ENCODE measurements around the gene KLHDC2.
"Not testable (repeated sequence)": the region's sequence is repeated elsewhere in the genome, so short reads cannot be mapped to it uniquely, and the experiment has no call there.

KLHDC2 gene

DNA sequence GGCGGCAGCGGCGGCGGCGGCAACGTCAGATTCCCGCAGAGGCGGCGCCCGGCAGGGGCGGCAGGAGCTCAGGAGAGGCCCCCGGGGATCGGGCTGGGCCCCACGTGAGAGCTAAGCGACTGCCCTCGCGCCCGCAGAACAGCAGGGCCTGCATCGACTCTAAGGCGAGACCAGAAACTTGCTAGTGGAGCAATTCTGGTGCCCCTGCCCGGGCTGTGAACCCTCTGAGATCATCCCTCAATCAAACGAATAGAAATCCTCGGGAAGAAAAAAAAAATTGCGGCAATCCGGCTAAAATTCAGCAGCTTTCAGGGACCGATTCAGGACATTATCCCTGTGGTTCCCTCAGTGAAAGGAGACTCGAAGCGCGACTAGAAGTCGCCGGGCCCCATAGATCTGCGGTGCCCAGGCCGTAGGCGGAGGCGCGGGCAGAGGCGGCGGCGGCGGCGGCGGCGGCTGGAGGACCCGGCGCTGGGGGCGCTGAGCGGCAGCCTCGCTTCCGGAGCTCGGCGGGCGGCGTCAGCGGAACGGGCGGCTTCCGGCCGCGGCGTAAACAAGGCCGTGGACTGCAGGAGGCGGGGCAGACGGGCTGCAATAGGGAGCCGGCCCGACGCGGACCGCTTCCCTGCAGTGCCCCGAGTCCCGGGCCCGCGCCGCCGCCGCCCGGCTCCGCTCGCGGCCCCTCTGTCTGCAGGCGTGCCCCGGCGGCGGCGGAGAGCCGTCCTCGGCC lies at the start of gene KLHDC2:
TSS of gene KLHDC2 (plus strand) at position 583 of the 730 bp plus-strand sequence. CDS start 316 bp downstream, outside the sequence.
- peak in 55 of 56 donors; percentile 6 to 90 (median 77) for DNase-seq

DNA sequence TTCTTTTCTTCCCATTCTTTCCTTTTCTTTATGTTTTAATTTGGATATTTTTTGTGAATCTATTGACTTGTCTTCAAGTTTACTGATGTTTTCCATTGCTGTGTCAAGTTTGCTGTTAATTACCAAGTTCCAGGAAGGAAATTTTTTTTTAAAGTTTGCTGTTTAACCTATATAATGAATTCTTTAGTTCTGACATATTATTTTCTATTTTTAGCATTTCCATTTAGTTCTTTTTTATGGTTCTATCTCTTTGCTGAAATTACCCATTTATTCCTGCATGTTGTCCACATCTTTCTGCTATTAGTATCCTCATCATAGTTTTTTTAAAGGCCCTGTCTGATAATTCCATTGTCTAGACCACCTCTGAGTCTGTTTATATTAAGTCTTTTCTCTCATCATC lies 47.2 kb upstream of the KLHDC2 start:
- no peak for DNase-seq

GRCh38 chr14:49721733-49722435 lies 46.1 kb upstream of the KLHDC2 start:
- DNase-seq = not testable (repeated sequence)

GRCh38 chr14:49727171-49727570 lies 40.8 kb upstream of the KLHDC2 start:
- DNase-seq = peak in 1 of 56 donors; percentile 0

- peak in 6 of 56 donors; percentile 0 to 5 (median 2) for DNase-seq
These were observed 35.1 kb upstream of the KLHDC2 start for GRCh38 chr14:49732896-49733295.

- no peak for DNase-seq
These were observed 34.1 kb upstream of the KLHDC2 start for GRCh38 chr14:49733836-49734235.

DNA sequence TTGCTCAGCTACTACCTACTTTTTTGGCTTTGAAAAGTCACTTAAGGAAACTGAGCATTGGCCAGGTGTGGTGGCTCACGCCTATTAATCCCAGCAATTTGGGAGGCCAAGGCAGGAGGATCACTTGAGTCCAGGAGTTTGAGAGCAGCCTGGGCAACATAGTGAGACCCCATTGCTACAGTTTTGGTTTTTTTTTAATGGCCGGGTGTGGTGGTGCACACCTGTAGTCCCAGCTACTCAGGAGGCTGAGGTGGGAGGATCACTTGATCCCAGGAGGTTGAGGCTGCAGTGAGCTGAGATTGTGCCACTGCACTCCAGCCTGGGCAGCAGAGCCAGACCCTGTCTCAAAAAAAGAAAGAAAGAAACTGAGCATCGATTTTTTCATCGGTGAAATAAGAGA lies 32.3 kb upstream of the KLHDC2 start:
- DNase-seq = not testable (repeated sequence)

GRCh38 chr14:49745191-49745590 lies 22.8 kb upstream of the KLHDC2 start:
- no peak for DNase-seq

GRCh38 chr14:49746476-49746875 lies 21.5 kb upstream of the KLHDC2 start:
- DNase-seq = not testable (repeated sequence)

DNA sequence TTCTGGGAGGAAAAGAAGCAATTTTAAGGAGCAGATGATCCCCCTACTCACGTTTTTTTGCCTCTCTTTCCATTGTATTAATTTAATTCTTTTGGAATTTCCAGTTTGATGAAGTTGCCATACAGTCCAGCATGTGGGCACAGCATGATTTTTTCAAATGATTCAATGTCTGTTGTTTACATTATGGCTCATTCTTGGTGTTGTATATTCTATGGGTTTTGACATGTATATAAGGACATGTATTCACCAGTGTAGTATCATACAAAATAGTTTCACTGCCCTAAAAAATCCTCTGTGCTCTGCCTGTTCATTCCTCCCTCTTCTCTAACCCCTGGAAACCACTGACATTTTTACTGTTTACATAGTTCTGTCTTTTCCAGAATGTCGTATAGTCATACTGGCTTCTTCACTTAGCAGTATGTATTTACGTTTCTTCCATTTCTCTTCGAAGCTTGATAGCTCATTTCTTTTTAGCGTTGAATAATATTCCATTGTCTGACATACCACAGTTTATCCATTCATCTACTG lies 13.3 kb upstream of the KLHDC2 start:
- no peak for DNase-seq

GRCh38 chr14:49755378-49755777 lies 12.6 kb upstream of the KLHDC2 start:
- no peak for DNase-seq

- no peak for DNase-seq
These were observed 6.0 kb upstream of the KLHDC2 start for GRCh38 chr14:49761839-49762551.

GRCh38 chr14:49766839-49767238 lies 1.1 kb upstream of the KLHDC2 start:
- no peak for DNase-seq

DNA sequence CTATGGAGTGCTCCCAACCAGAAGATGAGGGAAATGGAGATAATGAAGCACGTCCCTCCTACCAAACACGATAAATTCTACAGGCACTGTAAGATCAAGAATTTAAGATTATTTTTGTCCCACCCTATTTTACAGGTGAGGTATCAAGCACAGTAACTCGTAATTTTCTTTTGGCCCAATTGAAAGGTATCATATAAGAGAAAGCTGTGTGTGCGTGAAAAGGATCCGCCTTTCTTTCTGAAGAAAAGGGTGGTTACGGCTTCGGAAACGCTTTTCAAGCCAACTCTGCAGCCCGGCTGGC lies 733 bp upstream of the KLHDC2 start:
- no peak for DNase-seq

DNA sequence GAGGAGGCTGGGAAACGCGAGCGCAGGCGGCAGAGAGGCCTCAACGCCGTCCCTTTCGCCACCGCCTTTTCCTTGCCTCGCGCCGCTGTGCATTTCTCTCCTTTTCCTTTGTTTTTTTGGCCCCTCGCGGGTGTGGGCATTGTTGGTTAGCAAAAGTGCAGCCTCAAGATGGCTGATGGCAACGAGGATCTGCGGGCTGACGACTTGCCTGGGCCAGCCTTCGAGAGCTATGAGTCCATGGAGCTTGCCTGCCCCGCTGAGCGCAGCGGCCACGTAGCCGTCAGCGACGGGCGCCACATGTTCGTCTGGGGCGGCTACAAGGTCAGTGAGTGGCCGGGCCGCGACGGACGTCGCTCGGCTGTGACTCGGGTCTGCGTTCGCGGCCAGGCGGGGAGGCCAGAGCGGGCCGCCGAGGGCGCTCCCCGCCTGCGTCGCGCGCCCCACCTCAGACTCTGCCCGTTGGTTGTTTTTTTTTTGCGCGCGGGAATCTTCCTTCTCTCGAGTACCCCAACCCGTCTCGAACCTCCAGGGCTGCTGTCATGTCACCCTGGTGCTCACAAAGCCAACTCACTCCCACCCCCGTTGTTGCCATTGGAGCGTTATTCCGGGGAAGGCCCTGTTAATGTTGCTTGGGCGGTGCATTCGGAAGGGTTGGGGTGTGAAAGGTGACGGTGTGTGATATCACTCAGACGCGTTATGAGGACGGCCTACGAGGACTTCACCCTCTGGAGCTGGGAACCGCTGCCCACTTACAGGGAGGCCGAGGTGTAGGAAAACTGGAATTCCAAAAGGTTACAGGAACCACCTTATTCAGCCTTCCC lies 558 bp downstream of the KLHDC2 start:
- peak in 54 of 56 donors; percentile 3 to 73 (median 49) for DNase-seq

DNA sequence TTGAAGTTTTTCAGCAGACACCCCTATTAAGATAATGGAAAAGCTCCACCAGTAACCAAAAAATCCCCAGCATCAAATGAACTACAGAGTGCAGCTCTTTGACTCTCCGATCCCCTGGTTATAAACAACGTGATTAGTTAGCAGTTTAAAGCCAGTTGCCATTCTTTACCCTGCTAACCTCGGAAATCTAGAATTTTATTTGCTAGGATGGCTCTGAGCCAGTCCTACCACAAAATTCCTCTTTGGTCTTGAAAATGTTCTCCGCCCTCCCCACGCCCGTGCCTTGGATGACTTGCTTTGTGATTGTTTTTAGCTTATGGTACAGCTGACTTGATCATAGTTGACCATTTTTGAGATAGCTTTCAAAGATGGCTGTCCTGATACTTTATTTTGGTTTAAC lies 1.2 kb downstream of the KLHDC2 start:
- DNase-seq = peak in 1 of 56 donors; percentile 0

GRCh38 chr14:49769581-49770211 lies 1.7 kb downstream of the KLHDC2 start:
- DNase-seq = no peak

DNA sequence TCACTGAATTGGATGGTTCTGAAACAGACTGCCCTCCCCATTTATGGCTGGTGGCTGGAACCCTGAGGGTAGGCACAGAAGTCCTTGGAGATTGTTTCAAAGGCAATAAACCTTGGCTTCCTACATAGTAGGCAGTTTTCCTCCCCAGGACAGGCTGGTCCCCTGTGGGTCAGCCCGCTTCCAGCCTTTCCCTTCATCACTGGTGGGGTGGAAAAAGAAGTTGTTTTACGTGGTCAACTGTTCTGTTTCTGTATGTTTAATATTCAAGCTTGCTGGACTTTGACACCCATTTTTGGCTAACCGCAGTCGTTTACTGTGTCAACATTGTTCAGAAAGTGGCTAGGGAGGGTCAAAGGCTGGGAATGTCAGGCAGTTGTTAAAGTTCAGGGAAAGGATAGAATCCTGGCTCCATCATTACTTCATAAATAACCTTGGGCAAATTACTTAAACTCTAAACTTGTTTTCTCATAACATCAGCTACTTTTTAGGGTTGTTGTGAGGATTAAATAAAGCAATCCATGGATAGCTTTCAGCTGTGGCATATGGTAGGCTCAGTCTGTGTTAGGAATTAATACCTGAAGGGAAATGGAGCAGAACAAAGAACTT lies 2.4 kb downstream of the KLHDC2 start:
- DNase-seq = no peak

GRCh38 chr14:49771691-49772090 lies 3.7 kb downstream of the KLHDC2 start:
- DNase-seq = not testable (repeated sequence)

DNA sequence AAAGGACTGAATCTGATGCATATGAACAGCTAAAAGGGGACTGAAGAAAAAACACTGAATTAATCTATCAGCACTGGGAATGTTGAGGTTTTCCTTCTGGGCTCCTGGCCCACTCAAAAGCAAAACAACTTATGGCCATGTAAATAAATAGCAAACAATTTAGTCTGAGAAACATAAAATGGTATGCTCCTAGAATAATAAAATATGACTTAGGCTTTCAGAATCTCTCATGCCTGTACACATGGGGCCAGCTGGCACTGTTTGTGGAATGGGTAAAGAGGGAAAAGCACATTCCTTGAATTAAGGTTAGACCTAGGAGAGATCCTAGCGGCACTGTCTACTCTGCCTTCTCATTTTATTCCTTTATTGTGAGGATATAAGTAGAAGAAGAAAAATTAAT lies 6.2 kb downstream of the KLHDC2 start:
- DNase-seq = no peak

Measured in nucleus accumbens (tissue), 56 donors.